SK-N-SH (cell line): Measurements from ENCODE around the gene SLC6A11. TPM values are rescaled to one million over a fixed set of nuclear protein-coding genes. Genes with fewer than 3 reads are reported as not detected.

Experiments used
- CTCF ChIA-PET: fragments of 300-600, 350-600 bp; formaldehyde crosslinking; extraction: SDS; loops from one replicate; lab custom pipeline; 2021; lab: Yijun Ruan, JAX
- POLR2A ChIA-PET: fragments of 350-600 bp; sonication (Branson Sonifier 250); formaldehyde crosslinking; extraction: SDS; loops from one replicate; lab custom pipeline; 2020; ENCODE audit warnings: antibody characterized with exemption, inconsistent platforms; lab: Yijun Ruan, JAX
- DNase-seq: peaks from one replicate; pipeline ENCODE4 v3.0.0; 2012
- H2AFZ ChIP-seq: fragments of 200-600 bp; sonication (generic); 2 replicates; pipeline ENCODE4 v1.8.1; 2016; ENCODE audit warnings: antibody characterized with exemption, mild to moderate bottlenecking, low read depth
- H3F3A ChIP-seq: fragments of 200-600 bp; sonication (generic); replicated peaks from 2 replicates; pipeline ENCODE3; 2016; ENCODE audit warnings: antibody characterized with exemption, mild to moderate bottlenecking; ENCODE audit not compliant: insufficient read depth
- H3K27ac ChIP-seq, 2 experiments: fragments of 200-500 bp in 1 of 2; fragments of 200-600 bp in 1 of 2; sonication (Bioruptor generic) in 1 of 2; sonication (generic), shearing (Covaris generic) in 1 of 2; 2 replicates each; pipeline versions ENCODE4 v1.5.1 to v1.6.1; 2014 to 2016; ENCODE audit warnings: low read depth in 2 of 2, inconsistent platforms in 1 of 2, low read length in 1 of 2, mild to moderate bottlenecking in 1 of 2, mixed read lengths in 1 of 2
- H3K27me3 ChIP-seq: fragments of 200-600 bp; sonication (generic), shearing (Covaris generic); 2 replicates; pipeline ENCODE4 v1.6.1; 2016; ENCODE audit warnings: mixed run types; ENCODE audit not compliant: insufficient read depth
- H3K36me3 ChIP-seq, 2 experiments: fragments of 200-500 bp in 1 of 2; fragments of 200-600 bp in 1 of 2; sonication (Bioruptor generic) in 1 of 2; sonication (generic) in 1 of 2; replicated peaks in 1 of 2; 2 replicates each; pipeline versions ENCODE3 to v1.5.1; 2014 to 2016; ENCODE audit warnings: low read length in 1 of 2, mild to moderate bottlenecking in 1 of 2; ENCODE audit not compliant: insufficient read depth in 2 of 2, control insufficient read depth in 1 of 2
- H3K4me1 ChIP-seq, 2 experiments: fragments of 200-500 bp in 1 of 2; fragments of 200-600 bp in 1 of 2; sonication (Bioruptor generic) in 1 of 2; sonication (generic), shearing (Covaris generic) in 1 of 2; 2 replicates each; pipeline versions ENCODE4 v1.5.1 to v1.6.1; 2014 to 2016; ENCODE audit warnings: low read depth in 1 of 2, low read length in 1 of 2, mixed run types in 1 of 2; ENCODE audit not compliant: insufficient read depth in 2 of 2, control insufficient read depth in 1 of 2
- H3K4me2 ChIP-seq: fragments of 200-600 bp; sonication (generic), shearing (Covaris generic); 2 replicates; pipeline ENCODE4 v1.6.1; 2017; ENCODE audit warnings: mixed run types
- H3K4me3 ChIP-seq, 2 experiments: fragments of 200-500 bp in 1 of 2; fragments of 200-600 bp in 1 of 2; sonication (Bioruptor generic) in 1 of 2; sonication (generic), shearing (Covaris generic) in 1 of 2; 2 replicates each; pipeline versions ENCODE4 v1.5.1 to v1.8.1; 2014 to 2016; ENCODE audit warnings: low read depth in 2 of 2, inconsistent platforms in 1 of 2, low read length in 1 of 2, mild to moderate bottlenecking in 1 of 2, mixed read lengths in 1 of 2, moderate library complexity in 1 of 2
- H3K79me2 ChIP-seq: fragments of 200-600 bp; sonication (generic); 2 replicates; pipeline ENCODE4 v1.8.1; 2017; ENCODE audit warnings: mild to moderate bottlenecking; ENCODE audit not compliant: insufficient read depth
- H3K9ac ChIP-seq: fragments of 200-600 bp; sonication (generic); 2 replicates; pipeline ENCODE4 v1.6.1; 2017; ENCODE audit warnings: mixed run types
- H3K9me2 ChIP-seq: fragments of 200-600 bp; sonication (generic); 2 replicates; pipeline ENCODE4 v1.6.1; 2017; ENCODE audit warnings: mixed run types
- H3K9me3 ChIP-seq: fragments of 200-600 bp; sonication (generic); 2 replicates; pipeline ENCODE4 v1.6.1; 2017; ENCODE audit warnings: mixed run types, mild to moderate bottlenecking, moderate library complexity
- H4K20me1 ChIP-seq: fragments of 200-600 bp; sonication (generic); 2 replicates; pipeline ENCODE4 v1.6.1; 2017; ENCODE audit warnings: mild to moderate bottlenecking, mixed run types; ENCODE audit not compliant: insufficient read depth
- CHD2 ChIP-seq: fragments of 150-350 bp; IDR thresholded peaks from 2 replicates; pipeline ENCODE4 v1.6.1; 2018; ENCODE audit warnings: low read length; ENCODE audit not compliant: partially characterized antibody
- ELF1 ChIP-seq: IDR thresholded peaks from 2 replicates; pipeline ENCODE4 v1.4.0; 2012
- EP300 ChIP-seq, 2 experiments: IDR thresholded peaks; 2 replicates each; pipeline versions ENCODE4 v1.4.0 to v1.6.1; 2012; ENCODE audit warnings: borderline replicate concordance in 1 of 2, low read depth in 1 of 2, low read length in 1 of 2
- FOSL2 ChIP-seq: IDR thresholded peaks from 2 replicates; pipeline ENCODE4 v1.4.0; 2012; ENCODE audit warnings: low read depth, mild to moderate bottlenecking, moderate library complexity, borderline replicate concordance
- IRF3 ChIP-seq: fragments of 150-350 bp; IDR thresholded peaks from 2 replicates; pipeline ENCODE4 v1.6.1; 2016; ENCODE audit warnings: mild to moderate bottlenecking, low read depth, low read length
- JUND ChIP-seq: IDR thresholded peaks from 2 replicates; pipeline ENCODE4 v1.4.0; 2012
- MEF2A ChIP-seq: IDR thresholded peaks from 2 replicates; pipeline ENCODE4 v1.4.0; 2012; ENCODE audit warnings: low read depth, borderline replicate concordance
- MXI1 ChIP-seq: IDR thresholded peaks from 2 replicates; pipeline ENCODE4 v1.6.1; 2012; ENCODE audit warnings: mild to moderate bottlenecking, low read depth, low read length, improper control_type of control experiment
- POLR2AphosphoS5 ChIP-seq: IDR thresholded peaks from 2 replicates; pipeline ENCODE4 v1.6.1; 2012; ENCODE audit warnings: low read depth, low read length
- RAD21 ChIP-seq: IDR thresholded peaks from 2 replicates; pipeline ENCODE4 v1.6.1; 2012; ENCODE audit warnings: mild to moderate bottlenecking, low read length
- RCOR1 ChIP-seq: fragments of 150-350 bp; IDR thresholded peaks from 2 replicates; pipeline ENCODE4 v1.6.1; 2017; ENCODE audit warnings: antibody characterized with exemption, low read length
- RFX5 ChIP-seq: IDR thresholded peaks from 2 replicates; pipeline ENCODE4 v1.6.1; 2012; ENCODE audit warnings: mild to moderate bottlenecking, improper control_type of control experiment, low read length
- RXRA ChIP-seq: IDR thresholded peaks from 2 replicates; pipeline ENCODE4 v1.4.0; 2012; ENCODE audit warnings: low read depth, mild to moderate bottlenecking, borderline replicate concordance
- TAF1 ChIP-seq: IDR thresholded peaks from 2 replicates; pipeline ENCODE4 v1.6.1; 2012; ENCODE audit warnings: low read depth, mild to moderate bottlenecking, low read length, moderate library complexity, borderline replicate concordance
- YY1 ChIP-seq: IDR thresholded peaks from 2 replicates; pipeline ENCODE4 v1.4.0; 2012; ENCODE audit warnings: low read depth, mild to moderate bottlenecking
- ZBTB33 ChIP-seq: IDR thresholded peaks from 2 replicates; pipeline ENCODE4 v1.4.0; 2012; ENCODE audit warnings: low read depth, borderline replicate concordance
- WGBS: methylation state at CpG from one replicate; pipeline ENCODE4 v1.1.6; 2017; ENCODE audit warnings: low lambda C conversion rate; 5-methylcytosine and 5-hydroxymethylcytosine counted together
- polyA plus RNA-seq, 3 experiments: library from polyadenylated mRNA; depleted of rRNA; stranded (reverse); fragments of >200 nt; gene quantifications; 2 replicates each; pipeline ENCODE4 v1.2.3, GENCODE V29; 2012
- TF ChIP-seq, protein P1 (sequence below): IDR thresholded peaks from 2 replicates; pipeline ENCODE4 v1.4.0; 2012; ENCODE audit warnings: low read depth, borderline replicate concordance
- TF ChIP-seq, protein P2 (sequence below): fragments of 200-600 bp; sonication (generic); IDR thresholded peaks from 2 replicates; pipeline ENCODE4 v1.6.1; 2017; ENCODE audit warnings: antibody characterized with exemption, mild to moderate bottlenecking, moderate library complexity

Gene SLC6A11
- polyA plus RNA-seq, 1 of the 3 experiments (the other 2 are of a cell fraction): 0.03 TPM

DNA sequence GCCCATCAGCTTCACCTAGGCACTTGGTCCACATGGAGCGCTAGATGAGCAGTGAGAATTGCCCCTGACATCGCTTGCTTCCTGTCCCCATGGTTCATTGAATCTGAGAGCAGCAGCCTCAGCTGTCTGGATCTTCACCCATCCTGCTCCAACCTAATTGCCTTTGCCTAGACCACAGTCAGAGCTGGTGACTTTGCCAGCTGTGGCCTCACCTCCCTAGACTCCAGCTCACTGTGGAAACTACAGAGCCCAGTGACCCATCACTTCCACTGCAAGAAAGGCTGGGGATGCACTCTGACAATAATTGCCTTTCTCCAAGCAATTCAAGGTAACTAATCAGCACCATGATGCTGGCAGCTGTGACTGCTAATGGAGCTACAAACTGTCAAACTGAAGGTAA lies 145.9 kb downstream of the SLC6A11 start:
- no peak for DNase-seq
- Histone ChIP-seq H3F3A (no peaks in the 10 kb centered on the region), H3K9me3 (no peaks in the 10 kb centered on the region), H3K27me3 (no peaks in the 10 kb centered on the region; the same call in 1 of the 2 replicates), H3K4me1 (no peaks in the 10 kb centered on the region; a peak in 1 of 4 replicates), H3K27ac (no peak overlapping the region), H4K20me1 (no peaks in the 10 kb centered on the region), H3K4me3 (no peak overlapping the region), H3K9ac (no peak overlapping the region), H3K4me2 (no peak overlapping the region), H2AFZ (no peak overlapping the region), H3K79me2 (no peaks in the 10 kb centered on the region), H3K9me2 (no peaks in the 10 kb centered on the region), H3K36me3 (no peaks in the 10 kb centered on the region)
- POLR2A ChIA-PET: no interaction called here
- CTCF ChIA-PET: interaction anchor here (1.4 to 2.3 kb wide), 4 partner anchors 16 to 618 kb away, joined by 4 to 14 read pairs (median 6); no protein-coding TSS in a partner anchor
- no CpG with 5 or more reads among the region's 2 CpGs for WGBS
- no peak for TF ChIP-seq RAD21
- TF ChIP-seq, protein P1, sequence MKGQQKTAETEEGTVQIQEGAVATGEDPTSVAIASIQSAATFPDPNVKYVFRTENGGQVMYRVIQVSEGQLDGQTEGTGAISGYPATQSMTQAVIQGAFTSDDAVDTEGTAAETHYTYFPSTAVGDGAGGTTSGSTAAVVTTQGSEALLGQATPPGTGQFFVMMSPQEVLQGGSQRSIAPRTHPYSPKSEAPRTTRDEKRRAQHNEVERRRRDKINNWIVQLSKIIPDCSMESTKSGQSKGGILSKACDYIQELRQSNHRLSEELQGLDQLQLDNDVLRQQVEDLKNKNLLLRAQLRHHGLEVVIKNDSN: no peak
- TF ChIP-seq MEF2A: no peak
- TF ChIP-seq TAF1: no peak
- TF ChIP-seq IRF3: no peak
- no peak for TF ChIP-seq YY1
- no peak for TF ChIP-seq POLR2AphosphoS5
- TF ChIP-seq ELF1: no peak
- TF ChIP-seq RXRA: no peak
- TF ChIP-seq JUND: no peak
- TF ChIP-seq, protein P2, sequence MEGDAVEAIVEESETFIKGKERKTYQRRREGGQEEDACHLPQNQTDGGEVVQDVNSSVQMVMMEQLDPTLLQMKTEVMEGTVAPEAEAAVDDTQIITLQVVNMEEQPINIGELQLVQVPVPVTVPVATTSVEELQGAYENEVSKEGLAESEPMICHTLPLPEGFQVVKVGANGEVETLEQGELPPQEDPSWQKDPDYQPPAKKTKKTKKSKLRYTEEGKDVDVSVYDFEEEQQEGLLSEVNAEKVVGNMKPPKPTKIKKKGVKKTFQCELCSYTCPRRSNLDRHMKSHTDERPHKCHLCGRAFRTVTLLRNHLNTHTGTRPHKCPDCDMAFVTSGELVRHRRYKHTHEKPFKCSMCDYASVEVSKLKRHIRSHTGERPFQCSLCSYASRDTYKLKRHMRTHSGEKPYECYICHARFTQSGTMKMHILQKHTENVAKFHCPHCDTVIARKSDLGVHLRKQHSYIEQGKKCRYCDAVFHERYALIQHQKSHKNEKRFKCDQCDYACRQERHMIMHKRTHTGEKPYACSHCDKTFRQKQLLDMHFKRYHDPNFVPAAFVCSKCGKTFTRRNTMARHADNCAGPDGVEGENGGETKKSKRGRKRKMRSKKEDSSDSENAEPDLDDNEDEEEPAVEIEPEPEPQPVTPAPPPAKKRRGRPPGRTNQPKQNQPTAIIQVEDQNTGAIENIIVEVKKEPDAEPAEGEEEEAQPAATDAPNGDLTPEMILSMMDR: no peak

DNA sequence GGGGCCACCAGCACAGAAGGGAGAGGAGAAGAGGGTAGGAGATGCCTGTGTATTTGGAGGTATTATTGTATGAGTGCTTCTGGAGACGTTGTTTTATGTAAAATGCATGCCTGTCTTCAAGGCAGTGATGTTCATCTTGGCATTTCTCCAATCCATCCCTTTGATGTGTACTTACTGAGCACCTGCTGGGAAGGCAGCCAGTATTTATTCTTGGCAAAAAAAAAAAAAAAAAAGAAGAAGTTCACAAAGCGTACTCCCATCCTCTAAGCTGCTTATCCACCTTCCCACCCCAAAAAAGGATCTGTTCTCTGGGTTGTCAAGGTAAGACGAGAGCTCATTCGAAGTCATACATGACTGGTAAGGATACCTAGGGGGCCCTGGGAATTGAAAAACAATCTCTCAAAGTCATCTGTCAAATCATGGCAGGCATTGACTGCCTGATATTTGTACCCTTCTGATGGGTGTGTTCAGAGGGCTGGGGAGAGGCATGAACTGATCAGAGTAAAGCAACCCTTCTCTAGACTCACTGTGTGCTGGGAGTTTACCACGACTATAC lies 146.5 kb downstream of the SLC6A11 start:
- no peaks in the 10 kb centered on the region for H3K79me2 ChIP-seq
- CTCF ChIA-PET: interaction anchor here (0.8 to 3.2 kb wide), 5 partner anchors 13 to 618 kb away, joined by 3 to 21 read pairs (median 5); no protein-coding TSS in a partner anchor
- POLR2A ChIA-PET: no interaction called here
- no peak for TF ChIP-seq CHD2
- no peak for TF ChIP-seq FOSL2
- no peak for TF ChIP-seq RFX5
- no peak for TF ChIP-seq IRF3
- TF ChIP-seq RCOR1: no peak
- no peak for TF ChIP-seq EP300 (IDR thresholded peaks at IDR 0.05; ENCODE audit: borderline replicate concordance in 1 of 2, low read depth in 1 of 2, low read length in 1 of 2)
- no peak for TF ChIP-seq ZBTB33
- no peak for TF ChIP-seq MXI1

More for the DNA sequence above, 146.5 kb downstream of the SLC6A11 start:
- H3K27me3 ChIP-seq: no peaks in the 10 kb centered on the region
- H3F3A ChIP-seq: no peaks in the 10 kb centered on the region
- no peaks in the 10 kb centered on the region; a peak in 1 of 4 replicates for H3K4me1 ChIP-seq
- H4K20me1 ChIP-seq: no peaks in the 10 kb centered on the region
- no peak for DNase-seq
- no peak overlapping the region for H3K4me3 ChIP-seq
- H3K9ac ChIP-seq: no peak overlapping the region
- H3K4me2 ChIP-seq: no peak overlapping the region
- no peaks in the 10 kb centered on the region for H3K9me3 ChIP-seq
- no peak overlapping the region for H3K27ac ChIP-seq
- H3K36me3 ChIP-seq: no peaks in the 10 kb centered on the region
- H2AFZ ChIP-seq: no peak overlapping the region
- no peaks in the 10 kb centered on the region for H3K9me2 ChIP-seq
- 34% methylated on average over 5 of the region's 5 CpGs for WGBS
